CD4-positive, alpha-beta T cell treated with Interleukin-6 at 100 ng/mL for 8 hours (primary cell): Measurements from ENCODE around the gene PDXDC1.
"Not testable (repeated sequence)": the region's sequence is repeated elsewhere in the genome, so short reads cannot be mapped to it uniquely, and the experiment has no call there.

Experiments
- DNase-seq: peaks from one replicate; pipeline ENCODE4 v3.0.0-alpha.2; 2020; ENCODE audit warnings: mixed read lengths, low spot score

PDXDC1 gene

DNA sequence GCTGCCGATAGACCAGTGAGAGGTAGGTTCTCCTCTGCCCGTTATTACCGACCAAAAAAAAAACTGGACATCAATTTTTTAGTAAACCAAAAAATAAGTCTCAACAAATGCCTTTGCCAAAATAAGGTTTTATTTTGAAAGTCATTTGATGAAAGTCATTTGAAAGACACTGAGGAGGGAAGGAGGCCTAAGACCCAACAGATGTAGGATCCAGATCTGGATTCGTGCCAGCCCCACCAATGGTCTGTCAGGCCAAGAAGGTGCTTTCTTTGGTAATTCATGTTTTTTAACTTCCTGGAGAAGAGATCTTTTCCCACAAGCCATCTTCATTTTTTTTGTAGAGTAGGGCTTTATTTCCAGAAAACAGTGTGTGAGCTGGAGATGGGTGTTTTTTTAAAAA, 62.9 kb downstream of the PDXDC1 start:
- DNase-seq, result no peak

GRCh38 chr16:15038689-15039088, 63.9 kb downstream of the PDXDC1 start:
- DNase-seq, result no peak

GRCh38 chr16:15041271-15042004, 66.6 kb downstream of the PDXDC1 start:
- DNase-seq, result no peak

- no peak for DNase-seq
Observed at GRCh38 chr16:15043344-15043743, 68.5 kb downstream of the PDXDC1 start.

GRCh38 chr16:15044286-15044685, 69.5 kb downstream of the PDXDC1 start:
- DNase-seq, result no peak

GRCh38 chr16:15045270-15045669, 70.4 kb downstream of the PDXDC1 start:
- DNase-seq, result not testable (repeated sequence)

GRCh38 chr16:15046692-15047376, 72.0 kb downstream of the PDXDC1 start:
- no peak for DNase-seq

DNA sequence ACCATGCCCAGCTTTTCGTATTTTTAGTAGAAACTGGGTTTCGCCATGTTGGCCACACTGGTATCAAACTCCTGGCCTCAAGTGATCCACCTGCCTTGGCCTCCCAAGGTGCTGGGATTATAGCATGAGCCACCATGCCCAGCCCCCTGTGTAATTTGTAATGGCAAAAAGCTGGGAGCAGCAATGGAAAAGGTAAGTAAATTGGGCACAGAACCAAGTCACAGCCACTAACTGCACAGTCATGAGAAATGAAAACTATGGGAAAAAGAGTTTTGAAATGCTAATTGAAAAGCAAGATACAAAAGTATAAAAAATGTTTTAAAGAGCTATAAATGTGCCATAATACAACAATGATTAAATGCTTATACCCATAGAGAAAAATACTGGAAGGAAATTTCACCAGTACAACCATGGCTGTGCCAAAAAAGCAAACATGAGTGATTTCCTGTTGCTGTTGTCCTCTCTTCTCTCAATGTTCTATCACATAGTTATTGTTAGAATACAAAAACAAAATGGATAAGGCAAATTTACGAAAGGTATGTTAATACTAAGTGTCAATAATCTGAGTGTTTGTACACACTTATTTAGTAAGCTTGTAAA, 74.9 kb downstream of the PDXDC1 start:
- no peak for DNase-seq

GRCh38 chr16:15050440-15050839, 75.6 kb downstream of the PDXDC1 start:
- DNase-seq, result not testable (repeated sequence)

- no peak for DNase-seq
Observed at GRCh38 chr16:15051387-15051951, 76.6 kb downstream of the PDXDC1 start.

DNA sequence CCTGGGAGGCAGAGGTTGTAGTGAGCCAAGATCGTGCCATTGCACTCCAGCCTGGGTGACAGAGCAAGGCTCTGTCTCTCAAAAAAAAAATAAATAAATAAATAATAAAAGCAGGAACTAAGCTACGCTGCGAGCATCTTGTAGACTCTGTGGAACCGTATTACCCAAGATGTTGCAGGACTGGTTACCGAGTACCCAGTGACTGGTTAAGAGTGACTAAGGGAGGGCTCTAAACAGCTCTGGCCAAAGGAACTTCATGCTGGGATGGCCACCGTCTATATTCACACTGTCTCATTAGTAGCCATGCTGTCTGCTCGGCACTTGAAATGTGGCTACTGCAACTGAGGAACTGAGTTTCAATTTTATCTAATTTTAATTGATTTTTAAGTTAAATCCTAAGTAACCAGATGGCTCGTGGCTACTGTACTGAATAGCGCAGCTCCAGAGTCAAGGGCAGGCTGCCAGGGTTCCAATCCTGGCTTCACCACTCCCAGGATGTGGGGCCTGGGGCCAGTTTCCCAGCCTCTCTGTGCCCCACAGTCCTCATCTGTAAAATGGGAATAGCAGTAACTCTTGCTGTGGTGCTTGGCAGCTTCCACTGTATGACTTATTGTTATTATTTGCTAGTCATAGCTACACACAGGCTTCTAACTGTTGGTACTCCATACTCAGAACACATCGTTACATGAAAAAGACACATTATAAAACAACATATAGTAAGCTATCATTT, 78.1 kb downstream of the PDXDC1 start:
- DNase-seq, result no peak

- DNase-seq, result no peak
Observed at GRCh38 chr16:15053904-15054303, 79.1 kb downstream of the PDXDC1 start.

DNA sequence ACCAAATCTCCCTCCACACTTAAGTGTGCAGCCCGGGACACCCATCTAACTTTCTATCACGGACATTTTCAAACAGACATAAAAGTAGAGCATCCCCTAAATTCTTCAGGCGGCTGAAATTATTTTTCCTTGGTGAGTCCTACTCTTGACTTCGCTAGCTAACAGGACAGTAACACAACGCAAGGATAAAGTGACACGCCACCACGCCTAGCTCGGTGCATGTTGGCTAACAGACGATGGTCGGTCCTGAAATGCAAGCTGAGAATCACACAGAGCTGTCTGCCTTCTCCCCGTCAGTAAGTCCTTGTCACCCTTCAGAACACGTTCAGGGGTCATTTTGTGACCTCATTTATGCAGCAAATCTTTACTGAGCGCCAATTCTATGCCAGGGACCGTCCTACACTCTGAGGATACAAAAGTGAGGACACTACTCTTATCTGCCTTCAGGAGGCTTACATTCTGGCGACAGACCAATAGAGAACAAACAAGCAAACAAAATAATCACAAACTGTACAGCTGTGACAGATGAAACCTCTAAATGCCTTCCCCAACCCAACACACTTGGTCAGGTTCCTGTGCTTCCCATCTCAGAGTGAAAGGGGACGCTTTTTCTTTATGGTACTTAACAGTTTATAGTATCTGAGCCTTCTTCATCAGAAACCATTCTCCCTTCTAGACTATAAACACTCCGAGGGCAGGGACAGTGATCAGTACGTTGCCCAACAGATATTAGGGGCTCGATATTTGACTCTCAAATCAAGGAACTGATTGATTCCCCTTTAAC, 79.7 kb downstream of the PDXDC1 start:
- no peak for DNase-seq

DNA sequence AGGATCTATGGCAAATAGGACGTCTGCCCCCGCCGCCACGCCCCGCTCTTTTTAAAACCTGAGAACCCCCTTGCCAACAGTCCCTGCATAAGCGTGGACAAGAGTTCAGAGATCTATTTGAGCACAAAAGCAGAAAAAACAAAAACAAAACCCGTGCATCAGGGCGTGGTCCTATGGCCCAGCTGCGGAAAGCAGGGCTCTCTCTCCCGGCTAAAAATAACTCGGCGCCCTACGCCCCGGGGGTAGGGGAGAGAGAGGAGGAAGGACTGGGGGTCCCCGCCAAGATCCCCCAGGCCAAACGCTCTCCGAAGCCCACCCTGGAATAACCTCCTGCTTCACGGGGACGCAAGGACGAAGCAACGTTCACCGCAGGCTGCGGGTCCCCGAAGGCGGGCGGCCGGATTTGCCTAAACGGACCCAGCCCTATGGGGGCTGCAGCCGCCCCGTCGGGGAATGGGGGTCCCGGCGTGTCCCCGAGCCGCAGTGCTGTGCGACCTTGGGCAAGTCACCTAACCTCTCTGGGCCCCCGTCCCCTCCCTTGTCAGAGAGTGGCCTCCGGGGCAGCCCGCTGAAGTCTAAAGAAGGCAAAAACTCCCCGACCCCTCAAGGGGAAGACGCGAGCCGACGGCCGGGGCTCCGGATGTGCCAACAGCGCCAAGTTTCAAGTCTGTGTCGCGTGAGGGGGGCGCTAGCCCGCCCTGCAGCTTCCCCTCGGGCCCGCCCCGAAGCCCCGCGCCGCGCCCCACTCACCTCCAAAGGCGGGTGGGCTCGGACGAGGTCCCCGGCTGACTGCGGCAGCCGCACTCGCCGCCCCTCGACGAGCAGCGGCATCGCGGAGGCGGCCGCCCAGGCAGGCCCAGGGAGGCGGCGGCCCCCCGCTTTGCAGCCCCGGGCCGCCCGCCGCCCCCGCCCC, 80.6 kb downstream of the PDXDC1 start:
- peak; percentile 63 for DNase-seq

- no peak for DNase-seq
Observed at GRCh38 chr16:15057681-15058417, 83.0 kb downstream of the PDXDC1 start.

DNA sequence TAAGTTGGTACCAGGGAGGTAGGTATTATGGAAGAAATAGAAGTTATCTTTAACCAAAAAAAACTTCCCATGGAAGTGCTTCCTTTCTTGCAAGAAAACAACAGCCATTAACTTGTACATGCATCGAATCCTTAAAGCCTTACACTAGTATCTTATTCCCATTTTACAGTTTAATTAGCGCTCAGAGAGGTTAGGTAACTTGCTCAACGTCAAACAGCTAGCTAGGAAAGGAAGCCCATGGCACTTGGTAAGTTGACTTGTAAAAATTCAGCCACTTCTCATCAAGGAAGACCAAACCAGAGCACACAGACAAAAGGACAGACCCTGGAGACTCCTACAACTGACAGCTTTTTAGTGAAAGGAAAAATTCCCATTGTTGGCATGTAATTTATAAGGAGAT, 84.5 kb downstream of the PDXDC1 start:
- no peak for DNase-seq

- DNase-seq, result not testable (repeated sequence)
Observed at GRCh38 chr16:15062085-15062810, 87.4 kb downstream of the PDXDC1 start.

DNA sequence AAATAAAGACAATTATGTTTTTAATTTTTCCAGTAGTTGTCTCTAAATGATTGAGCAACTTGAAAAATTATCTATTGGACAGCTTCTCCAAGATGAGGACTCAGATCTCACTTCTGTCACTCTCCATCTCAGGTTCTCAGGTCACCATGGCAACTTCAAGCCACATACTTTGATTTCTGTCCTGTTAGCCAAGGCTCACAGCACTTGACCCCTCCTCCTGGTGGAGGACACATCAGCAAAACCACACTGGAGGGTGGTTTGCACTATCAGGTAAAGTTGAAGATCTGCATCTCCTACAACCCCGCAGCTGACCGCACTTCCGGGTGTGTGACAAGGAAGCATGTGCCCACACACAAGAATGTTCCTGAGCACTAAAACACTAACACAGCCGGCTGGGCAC, 91.1 kb downstream of the PDXDC1 start:
- not testable (repeated sequence) for DNase-seq

DNA sequence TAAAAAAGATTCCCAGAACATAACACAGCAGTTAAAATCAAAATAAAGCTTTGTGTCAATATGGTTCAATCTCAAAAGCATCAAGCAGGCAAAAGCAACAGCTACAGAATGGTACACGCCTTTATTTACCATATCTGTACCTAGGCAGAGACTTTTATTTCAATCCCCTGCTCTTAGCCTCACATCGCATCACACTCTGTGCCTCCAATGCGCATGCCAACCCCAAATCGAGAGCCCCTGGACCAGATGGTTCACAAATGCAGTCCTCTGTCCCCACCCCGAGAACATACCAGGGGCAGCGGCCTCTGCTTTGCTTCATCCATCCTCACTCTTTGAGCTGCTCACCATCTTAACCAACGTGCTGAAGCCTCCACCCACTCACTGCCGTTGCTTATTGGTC, 91.9 kb downstream of the PDXDC1 start:
- not testable (repeated sequence) for DNase-seq
